Activated CD8-positive, alpha-beta memory T cell treated with anti-CD3 and anti-CD28 coated beads, Interleukin-2, amount 50 U/mL, for 48 hours (primary cell): ENCODE data around the gene ZSCAN1.
"Not testable (repeated sequence)": the region's sequence is repeated elsewhere in the genome, so short reads cannot be mapped to it uniquely, and the experiment has no call there.

Experiments used
- DNase-seq: peaks from one replicate; pipeline ENCODE4 v3.0.0-alpha.2; 2020

The ZSCAN1 gene

GRCh38 chr19:58033741-58034476 is at the start of gene ZSCAN1:
Gene ZSCAN1, plus strand, starts transcription at chr19:58034025. Its CDS starts 3,812 bp downstream, at chr19:58037837.
- peak; percentile 53 for DNase-seq

DNA sequence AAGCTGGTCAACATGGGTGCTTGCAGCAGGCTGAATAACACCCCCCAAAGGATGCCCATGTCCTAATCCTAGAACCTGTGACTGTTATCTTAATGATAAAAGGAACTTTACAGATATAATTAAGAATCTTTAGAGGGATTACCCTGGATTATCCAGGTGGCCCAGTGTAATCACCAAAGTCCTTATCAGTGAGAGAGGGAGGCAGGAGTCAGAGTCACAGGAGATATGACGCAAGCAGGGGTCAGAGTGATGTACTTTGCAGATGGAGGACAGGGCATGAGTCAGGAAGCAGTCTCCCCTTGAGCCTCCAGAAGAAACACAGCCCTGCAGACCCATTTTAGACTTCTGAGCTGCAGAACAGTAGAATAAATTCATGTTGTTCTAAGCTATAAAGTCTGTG is 41.0 kb upstream of the ZSCAN1 start:
- DNase-seq: no peak

GRCh38 chr19:58000677-58001076 is 33.1 kb upstream of the ZSCAN1 start:
- DNase-seq: no peak

DNA sequence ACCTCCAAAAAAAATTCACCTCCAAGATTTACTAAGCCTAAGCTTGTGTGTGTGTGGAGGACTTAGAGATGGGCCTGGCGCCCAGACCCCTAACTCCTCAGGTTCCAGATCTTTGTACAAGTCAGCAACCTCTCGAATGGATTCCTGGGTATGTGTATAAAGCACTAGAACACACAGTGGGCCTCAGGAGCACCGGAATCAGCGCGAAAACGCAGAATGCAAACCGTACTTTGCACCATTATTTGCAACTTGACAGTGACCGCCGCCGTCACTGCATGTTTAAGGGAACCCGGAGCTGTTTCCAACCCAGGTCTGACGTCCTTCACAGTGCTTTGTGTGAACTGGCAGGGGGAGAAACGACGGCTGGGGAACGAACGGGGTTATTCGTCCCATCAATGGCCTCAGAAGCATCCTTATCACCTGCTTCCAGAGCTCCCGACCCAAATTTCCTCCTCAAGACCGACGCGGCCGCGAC is 31.9 kb upstream of the ZSCAN1 start:
- DNase-seq: no peak

GRCh38 chr19:58002384-58003173 is 31.2 kb upstream of the ZSCAN1 start, which contains the start of gene ZNF606:
Gene ZNF606, minus strand, starts transcription at chr19:58002820. Its CDS starts 1,501 bp downstream, at chr19:58001319.
- peak; percentile 90 for DNase-seq

DNA sequence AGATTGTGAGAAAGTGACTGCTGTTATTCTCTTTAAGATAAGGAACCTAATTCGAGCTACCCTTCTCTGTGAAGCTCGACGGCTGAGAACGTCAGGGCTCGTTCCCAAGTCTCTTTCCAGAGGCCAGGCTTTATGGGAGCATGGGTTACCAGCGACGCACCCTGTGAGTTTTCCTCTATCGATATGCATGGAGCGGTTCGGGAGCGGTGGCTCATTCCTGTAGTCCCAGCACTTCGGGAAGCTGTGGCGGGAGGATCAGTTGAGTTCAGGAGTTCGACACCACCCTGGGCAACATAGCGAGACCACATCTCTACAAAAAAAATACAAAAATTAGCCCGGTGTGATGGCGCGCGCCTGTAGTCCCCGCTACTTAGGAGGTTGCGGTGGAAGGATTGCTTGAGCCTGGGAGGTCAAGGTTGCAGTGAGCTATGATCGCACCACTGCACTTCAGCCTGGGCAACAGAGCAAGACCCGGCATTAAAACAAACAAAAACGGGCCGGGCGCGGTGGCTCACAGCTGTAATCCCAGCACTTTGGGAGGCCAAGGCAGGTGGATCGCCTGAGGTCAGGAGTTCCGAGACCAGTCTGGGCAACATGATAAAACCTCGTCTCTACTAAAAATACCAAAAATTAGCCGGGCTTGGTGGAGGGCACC is 30.5 kb upstream of the ZSCAN1 start:
- no peak for DNase-seq

- DNase-seq: no peak
Observed at GRCh38 chr19:58007285-58007684, 26.5 kb upstream of the ZSCAN1 start.

- not testable (repeated sequence) for DNase-seq
Observed at GRCh38 chr19:58008877-58009276, 24.9 kb upstream of the ZSCAN1 start.

GRCh38 chr19:58009301-58009665 is 24.5 kb upstream of the ZSCAN1 start:
- no peak for DNase-seq

DNA sequence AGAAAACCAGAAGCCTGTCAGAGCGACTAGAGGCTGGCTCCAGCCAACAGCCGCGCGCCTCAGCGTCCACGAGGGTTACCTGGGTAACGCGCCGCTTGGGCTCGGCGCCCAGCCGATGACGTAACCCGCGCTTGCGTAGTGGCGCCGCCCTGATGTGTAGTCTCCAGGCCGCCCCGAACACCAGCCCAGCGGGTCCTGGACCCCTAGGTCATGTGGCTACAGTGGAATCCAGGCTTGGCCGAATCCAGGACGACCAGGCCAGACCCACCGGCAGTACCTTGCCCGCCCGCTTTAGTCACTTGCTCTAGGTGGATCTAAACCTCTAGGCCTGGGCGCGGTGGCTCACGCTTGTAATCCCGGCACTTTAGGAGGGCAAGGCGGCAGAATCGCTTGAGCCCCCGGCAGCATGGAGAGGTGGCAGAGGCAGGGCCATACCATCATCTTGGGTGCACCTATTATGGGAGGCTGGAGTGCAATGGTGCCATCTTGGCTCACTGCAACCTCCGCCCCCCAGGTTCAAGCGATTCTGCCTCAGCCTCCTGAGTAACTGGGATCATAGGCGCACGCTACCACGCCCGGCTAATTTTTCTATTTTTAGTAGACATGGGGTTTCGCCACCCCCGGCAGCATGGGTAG is 24.0 kb upstream of the ZSCAN1 start:
- DNase-seq: peak; percentile 80

- no peak for DNase-seq
Observed at GRCh38 chr19:58010507-58010906, 23.3 kb upstream of the ZSCAN1 start.

GRCh38 chr19:58014141-58014540 is 19.7 kb upstream of the ZSCAN1 start:
- no peak for DNase-seq

- no peak for DNase-seq
Observed at GRCh38 chr19:58020129-58020528, 13.7 kb upstream of the ZSCAN1 start.

GRCh38 chr19:58021541-58022282 is 12.1 kb upstream of the ZSCAN1 start:
- DNase-seq: no peak

GRCh38 chr19:58022283-58022660 is 11.6 kb upstream of the ZSCAN1 start:
- no peak for DNase-seq

- no peak for DNase-seq
Observed at GRCh38 chr19:58024661-58025060, 9.2 kb upstream of the ZSCAN1 start.

DNA sequence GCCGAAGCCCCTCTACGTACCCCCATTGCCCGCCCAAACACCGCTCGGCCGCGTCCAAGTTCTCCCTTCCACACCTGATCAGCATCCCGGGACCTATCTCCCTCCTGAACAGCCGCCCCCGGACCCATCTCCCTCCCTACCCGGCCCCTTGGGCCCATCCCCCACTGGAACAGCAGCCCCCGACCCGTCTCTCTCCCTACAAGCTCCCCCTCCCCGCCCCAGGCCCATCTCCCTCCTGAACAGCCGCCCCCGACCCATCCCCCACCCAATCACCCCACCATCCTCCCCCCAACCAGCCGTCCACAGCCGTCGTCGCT is 610 bp downstream of the ZSCAN1 start:
- no peak for DNase-seq

GRCh38 chr19:58035863-58036262 is 2.0 kb downstream of the ZSCAN1 start:
- no peak for DNase-seq

- no peak for DNase-seq
Observed at GRCh38 chr19:58037927-58038687, 4.3 kb downstream of the ZSCAN1 start.

DNA sequence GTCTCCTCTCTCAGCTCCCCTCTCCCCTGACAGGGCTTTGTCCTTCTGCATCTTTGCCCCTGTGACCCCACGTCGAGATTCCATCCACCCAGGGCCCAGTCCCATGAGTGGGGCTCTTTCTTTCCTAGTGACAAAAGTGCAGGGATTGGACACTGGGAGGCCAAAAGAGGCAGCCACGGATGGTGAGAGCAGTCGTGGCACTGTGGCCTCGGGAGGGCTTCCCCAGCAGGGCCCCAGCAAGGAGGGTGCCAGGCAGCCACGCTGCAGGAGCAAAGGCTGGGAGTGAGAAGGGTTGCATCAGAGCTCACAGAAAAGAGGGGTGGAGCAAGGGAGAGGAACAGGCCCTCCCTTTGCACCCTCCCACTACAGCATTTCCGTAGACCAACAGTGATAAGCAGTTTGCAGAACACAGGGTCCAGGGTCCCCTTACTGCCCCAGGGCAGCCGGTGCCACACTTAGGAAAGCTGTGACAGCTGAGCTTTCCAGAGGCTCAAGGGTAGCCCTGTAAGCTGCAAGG is 4.9 kb downstream of the ZSCAN1 start:
- no peak for DNase-seq

DNA sequence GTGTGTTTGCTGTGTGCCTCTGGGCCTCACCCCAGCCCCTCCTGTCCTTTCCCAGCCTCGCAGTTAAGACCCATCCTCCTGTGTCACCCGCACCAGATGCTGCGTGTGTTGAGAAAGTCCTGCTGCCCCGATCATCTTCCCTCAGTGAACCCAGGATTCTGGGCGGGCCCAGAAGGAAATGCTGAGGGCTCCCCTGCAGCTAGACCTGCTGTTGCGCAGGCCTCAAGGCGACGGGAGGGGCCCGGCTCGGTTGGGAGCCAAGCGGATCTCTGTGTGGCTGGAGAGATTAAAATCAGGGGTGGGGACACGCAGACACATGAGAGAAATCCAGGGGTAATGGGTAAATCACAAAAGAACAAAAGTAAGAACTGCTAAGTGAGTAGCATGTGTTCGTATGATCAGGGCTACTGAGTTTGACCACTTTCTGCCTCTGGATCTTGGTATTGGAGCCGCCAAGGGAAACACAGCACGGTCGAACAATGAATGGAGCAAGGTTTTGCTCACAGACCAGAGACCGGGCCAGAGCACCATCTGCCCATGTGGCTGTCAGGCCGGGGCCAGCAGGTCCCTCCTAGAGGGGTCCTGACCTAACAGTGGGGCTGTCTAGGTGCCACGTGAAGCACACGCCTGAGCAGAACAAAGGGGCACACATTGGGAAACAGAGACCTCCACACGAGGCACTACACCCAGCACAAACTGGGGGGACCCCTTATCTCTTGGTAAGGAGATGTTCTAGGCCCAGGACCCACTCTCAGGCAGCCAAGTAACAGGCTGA is 7.1 kb downstream of the ZSCAN1 start:
- no peak for DNase-seq
